NCI-H1417 treated with DMSO at 0.1 percent for 48 hours (cell line): ENCODE results near the gene NRXN3.
A peak's percentile ranks its signal among the peaks of the same experiment; 100 is the strongest.

ENCODE experiments used
- DNase-seq: peaks from one replicate; lab custom pipeline; 2025; lab: John Stamatoyannopoulos, UW

Gene NRXN3

GRCh38 chr14:79246173-79246572 is 1076.0 kb downstream of the NRXN3 start:
- no peak for DNase-seq

- DNase-seq, result no peak
Measured at GRCh38 chr14:79248126-79248525, 1078.0 kb downstream of the NRXN3 start.

DNA sequence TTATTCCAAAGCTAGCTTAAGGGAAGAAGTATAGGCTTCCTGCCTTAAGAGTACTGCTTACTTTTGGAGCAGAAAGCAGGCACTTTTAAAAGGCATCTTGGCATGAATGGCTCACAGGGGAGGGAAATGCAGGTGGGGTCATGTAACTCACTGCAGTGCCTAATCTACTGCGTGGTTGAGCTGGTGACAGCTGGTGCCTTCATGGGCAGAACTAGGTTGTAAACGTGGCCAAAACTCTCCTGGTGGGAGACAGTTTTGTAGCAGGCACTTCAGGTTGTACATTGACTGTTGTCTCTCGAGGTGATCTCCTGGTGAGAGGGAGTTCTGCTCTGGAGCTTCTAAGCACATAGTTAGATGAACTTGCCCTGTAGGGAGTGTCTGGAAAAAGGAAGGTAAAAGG is 1078.6 kb downstream of the NRXN3 start:
- DNase-seq, result no peak

GRCh38 chr14:79251278-79251677 is 1081.1 kb downstream of the NRXN3 start:
- no peak for DNase-seq

GRCh38 chr14:79253576-79253975 is 1083.4 kb downstream of the NRXN3 start:
- no peak for DNase-seq

DNA sequence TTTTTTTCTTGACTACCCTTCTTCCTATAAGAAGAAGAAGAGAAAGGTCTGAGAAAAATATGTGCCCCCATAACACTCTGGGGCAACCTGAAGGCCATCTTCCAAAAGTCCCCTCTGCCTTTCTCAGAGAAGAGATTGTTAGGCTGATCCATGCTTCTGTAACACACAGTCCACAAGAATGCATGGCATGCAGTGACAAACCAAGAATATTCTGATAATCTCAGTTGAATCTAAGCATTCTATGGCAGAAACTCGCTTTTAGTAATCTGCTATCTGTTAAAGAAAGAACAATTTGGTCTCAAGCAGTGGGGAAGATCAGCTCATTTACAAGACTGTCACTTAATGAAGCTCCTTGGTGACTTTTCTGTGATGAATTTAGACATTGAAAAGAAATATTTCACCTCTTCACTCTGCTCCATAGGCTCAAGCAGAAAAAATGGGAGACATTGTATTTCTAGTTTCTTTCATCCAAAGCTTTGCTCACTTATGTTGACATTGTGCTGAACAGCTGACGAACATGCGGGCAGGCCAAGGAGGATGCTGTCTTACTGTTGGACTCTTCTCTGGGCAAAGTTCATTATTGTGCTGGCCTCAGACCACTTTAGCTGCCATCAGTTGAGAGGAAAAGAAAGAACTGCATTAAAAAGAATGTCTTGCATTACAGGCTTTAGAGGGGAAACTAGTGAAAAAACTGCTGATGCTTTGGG is 1084.0 kb downstream of the NRXN3 start:
- DNase-seq, result no peak

DNA sequence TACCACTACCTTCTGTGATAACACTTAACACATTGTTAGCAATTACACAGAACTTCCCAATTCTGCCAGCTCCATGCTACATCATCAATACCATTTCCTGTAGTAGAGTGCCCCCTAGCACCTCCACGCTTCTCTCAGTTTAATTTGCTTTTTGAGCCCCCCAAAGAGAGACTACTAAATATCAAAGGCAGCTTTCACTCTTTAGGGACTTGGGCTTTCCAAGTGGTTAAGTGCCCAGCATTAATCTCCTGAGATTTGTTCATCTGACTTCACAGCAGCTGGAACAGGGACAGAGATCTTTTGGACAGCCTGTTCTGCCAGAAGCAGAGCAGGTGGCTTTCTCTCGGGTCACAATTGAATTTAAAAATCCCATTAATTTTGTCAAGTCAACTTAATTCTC is 1086.2 kb downstream of the NRXN3 start:
- DNase-seq, result no peak

DNA sequence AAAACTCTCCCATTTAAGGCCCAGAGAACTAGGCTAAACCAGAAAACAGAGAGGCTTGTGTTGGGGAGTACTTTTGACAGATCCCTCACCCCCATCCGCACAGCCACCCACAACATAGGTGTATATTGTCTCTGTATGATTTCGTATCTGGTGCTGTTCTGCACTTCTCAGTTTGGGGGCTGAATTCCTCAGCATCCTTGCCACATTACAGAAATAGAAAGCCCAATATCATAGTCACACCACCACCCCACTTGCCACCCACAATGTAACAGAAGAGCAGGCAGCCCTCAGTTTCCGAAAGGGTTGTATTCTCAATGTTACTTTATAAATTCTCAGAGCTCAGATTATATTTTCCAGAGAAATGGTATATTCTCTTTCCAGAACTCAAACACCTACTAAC is 1090.2 kb downstream of the NRXN3 start:
- no peak for DNase-seq

DNA sequence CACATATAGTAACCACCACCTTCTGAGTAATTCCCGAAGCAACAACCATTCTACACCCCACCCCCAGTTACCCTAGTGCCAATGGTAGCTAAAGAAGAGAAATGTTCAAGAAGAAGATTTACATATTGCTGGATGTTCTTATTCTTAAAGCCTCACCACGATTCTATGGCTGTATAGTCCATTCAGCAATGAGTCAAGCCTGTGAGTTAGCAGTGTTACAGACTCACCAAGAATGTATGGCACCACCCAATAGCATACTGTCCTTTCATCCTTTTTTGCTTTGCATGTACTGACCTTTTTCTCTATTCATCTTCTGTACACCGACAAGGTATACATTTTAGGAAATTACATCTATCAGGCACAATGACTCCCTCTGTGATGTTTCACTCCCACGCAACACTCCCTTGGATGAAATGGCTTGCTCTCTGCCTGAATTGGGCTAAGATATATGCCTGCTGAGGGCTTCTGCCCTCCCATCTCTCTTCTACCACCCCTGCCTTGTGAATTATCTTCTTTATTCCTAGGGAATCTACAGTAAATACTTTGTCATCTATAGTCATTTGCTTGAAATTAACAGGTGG is 1095.3 kb downstream of the NRXN3 start:
- DNase-seq, result no peak

DNA sequence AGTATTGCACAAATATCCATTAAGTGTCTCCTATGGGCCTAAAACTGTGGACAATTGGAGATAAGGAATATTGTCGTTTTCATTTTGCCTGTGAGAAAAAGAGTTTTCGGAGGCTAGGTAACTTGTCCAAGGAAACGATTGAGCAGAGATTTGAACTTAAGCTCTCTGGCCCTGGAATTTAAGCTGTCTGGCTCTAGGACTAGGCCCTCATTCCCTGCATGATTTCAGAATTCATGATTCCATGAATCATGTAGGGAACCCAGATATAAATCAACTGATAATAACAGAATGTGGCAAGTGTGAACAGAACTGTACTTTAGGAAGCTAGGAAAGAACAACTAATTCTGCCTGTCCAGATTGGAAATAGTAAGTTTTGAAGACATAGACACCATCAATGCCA is 1100.2 kb downstream of the NRXN3 start:
- no peak for DNase-seq

GRCh38 chr14:79271122-79271521 is 1100.9 kb downstream of the NRXN3 start:
- no peak for DNase-seq

DNA sequence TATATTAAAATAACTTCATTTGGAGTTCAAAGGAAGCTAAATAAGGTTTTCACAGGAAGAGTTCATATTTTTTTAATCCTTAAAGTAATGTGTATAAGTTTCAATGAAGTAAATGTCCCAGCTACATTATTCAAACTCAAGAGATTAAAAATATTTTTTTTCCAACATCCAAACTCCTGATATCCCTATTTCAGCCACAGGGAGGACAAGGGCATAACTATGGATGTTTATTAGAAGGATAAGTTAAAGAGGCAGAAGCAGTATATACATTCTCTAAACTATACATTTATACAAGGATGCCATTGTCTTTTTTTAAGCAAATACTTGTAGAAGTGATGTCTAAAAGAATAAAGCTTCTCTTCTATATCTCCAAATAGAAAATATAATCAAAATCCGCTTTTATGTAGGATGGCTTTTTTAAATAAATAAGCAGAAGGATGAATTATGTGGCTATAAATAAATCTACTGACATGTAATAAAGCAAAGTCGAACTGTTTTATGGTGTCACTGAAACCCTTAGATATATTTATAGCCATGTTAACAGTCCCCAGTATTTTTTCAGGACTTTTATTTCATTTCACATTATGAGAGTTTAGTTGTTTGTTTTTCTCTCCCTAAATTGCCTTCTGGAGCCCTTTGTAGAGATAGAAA is 1104.6 kb downstream of the NRXN3 start:
- DNase-seq, result no peak

- DNase-seq, result no peak
Measured at GRCh38 chr14:79275292-79275655, 1105.1 kb downstream of the NRXN3 start.

GRCh38 chr14:79278286-79278797 is 1108.2 kb downstream of the NRXN3 start:
- no peak for DNase-seq

DNA sequence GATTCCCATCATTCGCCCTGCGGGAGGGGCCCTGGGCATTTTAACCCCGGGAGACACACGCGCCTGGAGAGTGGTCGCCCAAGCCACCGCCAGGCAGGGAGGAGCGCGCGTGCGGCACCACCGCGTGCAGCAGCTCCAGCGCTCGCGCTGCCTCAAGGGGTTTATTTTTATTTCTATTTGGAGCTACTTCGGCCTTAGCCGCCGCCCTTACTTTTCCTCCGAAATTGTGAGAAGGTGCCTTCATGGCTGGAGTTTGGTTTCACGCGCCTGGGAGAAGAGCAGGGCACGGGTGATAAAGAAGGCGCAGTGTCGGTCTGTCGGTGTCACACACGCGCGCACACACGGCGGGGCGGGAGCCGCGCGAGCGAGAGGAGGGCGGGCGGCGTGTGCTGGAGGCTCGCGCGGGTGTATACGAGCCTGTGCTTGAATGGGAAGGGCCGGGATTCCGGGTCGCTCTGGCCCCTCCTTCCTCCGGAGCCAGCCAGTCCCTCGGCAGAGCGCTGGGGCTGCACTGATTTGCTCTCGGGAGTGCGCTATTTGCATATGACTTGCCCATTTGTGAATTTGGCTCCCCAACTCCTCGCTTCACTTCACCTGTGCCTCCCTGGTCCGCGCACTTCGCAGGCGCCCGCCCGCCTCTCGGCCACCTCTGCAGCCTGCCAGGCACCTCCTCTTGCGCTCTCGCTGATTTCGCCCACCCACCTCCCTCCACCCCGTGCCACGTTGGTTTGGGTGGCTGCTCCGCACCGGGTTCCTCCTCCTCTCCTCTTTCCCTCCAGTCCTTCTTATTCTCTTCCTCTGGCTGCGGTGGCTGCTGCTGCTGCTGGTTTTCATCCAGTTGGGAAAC is 1108.8 kb downstream of the NRXN3 start:
- peak; percentile 93 for DNase-seq

DNA sequence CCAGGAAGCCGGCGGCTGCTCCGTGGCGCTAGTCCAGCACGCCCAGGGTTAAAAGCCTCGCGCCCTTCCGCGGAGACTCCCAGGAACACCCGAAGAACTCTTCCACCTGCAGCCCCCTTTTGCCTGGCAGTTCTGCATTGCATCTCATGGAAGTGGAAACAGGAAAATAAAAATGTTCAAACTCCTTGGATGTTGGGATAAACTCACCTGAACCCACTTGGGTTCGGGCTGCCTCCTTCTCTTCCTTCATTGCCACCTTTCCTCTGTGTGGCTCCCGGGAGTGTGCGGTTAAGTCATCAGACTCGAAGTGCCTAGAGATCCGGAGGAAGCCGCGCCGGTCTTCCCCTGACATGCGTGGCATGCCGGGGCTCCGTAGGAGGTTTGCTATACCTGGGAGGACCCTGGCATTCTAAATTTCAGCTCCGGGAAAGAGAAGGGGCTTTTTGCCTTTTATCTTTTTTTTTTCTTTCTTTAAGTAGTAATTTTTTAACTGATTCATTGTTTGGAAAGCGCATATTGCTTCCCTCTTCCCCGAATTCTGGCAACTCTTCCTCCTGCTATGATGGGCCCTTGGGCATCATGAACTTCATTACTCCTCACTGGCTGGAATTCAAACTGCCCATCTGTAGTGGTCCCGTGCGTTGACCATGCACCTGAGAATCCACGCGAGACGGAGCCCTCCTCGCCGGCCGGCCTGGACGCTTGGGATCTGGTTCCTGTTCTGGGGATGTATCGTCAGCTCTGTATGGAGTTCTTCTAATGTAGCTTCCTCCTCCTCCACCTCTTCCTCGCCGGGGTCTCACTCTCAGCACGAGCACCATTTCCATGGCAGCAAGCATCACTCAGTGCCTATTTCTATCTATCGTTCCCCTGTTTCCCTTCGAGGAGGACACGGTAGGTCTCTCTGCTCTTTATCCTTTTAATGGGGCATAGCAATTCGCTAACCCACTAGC is 1109.7 kb downstream of the NRXN3 start:
- no peak for DNase-seq

- DNase-seq, result no peak
Measured at GRCh38 chr14:79281244-79282152, 1111.3 kb downstream of the NRXN3 start.

- DNase-seq, result no peak
Measured at GRCh38 chr14:79284621-79285020, 1114.4 kb downstream of the NRXN3 start.

DNA sequence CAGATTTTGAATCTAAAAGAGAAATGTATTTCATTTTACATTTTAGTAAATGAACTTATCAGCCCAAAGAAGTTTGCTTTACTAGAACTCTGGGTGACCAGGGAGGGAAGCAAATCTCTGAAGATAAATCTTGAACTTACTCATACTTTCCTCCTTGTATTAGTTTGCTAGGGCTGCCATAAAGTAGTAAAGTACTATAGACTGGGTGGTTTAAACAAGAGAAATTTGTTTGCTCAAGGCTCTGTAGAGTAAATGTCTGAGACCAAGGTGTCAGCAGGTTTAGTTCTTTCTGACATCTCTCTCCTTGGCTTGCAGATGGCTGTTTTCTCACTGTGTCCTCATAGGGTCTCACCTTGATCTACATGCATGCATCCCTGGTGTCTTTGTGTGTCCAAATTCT is 1115.1 kb downstream of the NRXN3 start:
- no peak for DNase-seq

GRCh38 chr14:79287976-79288375 is 1117.8 kb downstream of the NRXN3 start:
- no peak for DNase-seq
